ENCODE data around the gene IER3. TPM values are rescaled to one million over a fixed set of nuclear protein-coding genes. Genes with fewer than 3 reads are reported as not detected.
A peak's percentile ranks its signal among the peaks of the same experiment; 100 is the strongest.

IER3 gene
- total and polyA plus RNA-seq, 2 of the 13 experiments (the other 11 are each of a cell fraction or from before 2014, with no cell fraction given) = 51.1 to 131 TPM

GRCh38 chr6:30781743-30782424 lies 37.5 kb upstream of the IER3 start (continued):
- TF ChIP-seq AHDC1 (CRISPR knock-in tag; IDR thresholded peaks at IDR 0.05; ENCODE audit: borderline replicate concordance) (peak; percentile 94), MEIS1 (CRISPR knock-in tag; IDR thresholded peaks at IDR 0.05; ENCODE audit: borderline replicate concordance) (peak; percentile 96), MIER3 (CRISPR knock-in tag; IDR thresholded peaks at IDR 0.05; ENCODE audit: borderline replicate concordance) (peak; percentile 92), TMF1 (CRISPR knock-in tag; IDR thresholded peaks at IDR 0.05; ENCODE audit: low read depth) (no peak), BRCA1 (CRISPR knock-in tag; IDR thresholded peaks at IDR 0.05) (peak; percentile 91), NFATC3 (CRISPR knock-in tag; IDR thresholded peaks at IDR 0.05) (peak; percentile 96), MAZ (IDR thresholded peaks at IDR 0.05; ENCODE audit: borderline replicate concordance, low read depth, low read length) (no peak), MAZ (CRISPR knock-in tag; IDR thresholded peaks at IDR 0.05; ENCODE audit: low read depth) (peak; percentile 88), ELF4 (CRISPR knock-in tag; IDR thresholded peaks at IDR 0.05; ENCODE audit: borderline replicate concordance) (peak; percentile 99), ZNF101 (CRISPR knock-in tag; IDR thresholded peaks at IDR 0.05; ENCODE audit: borderline replicate concordance, low read depth) (no peak), CEBPB (IDR thresholded peaks at IDR 0.05; ENCODE audit: borderline replicate concordance, low read depth, low read length) (peak; percentile 100), ZSCAN22 (CRISPR knock-in tag; IDR thresholded peaks at IDR 0.05) (0 out of 2 replicates have a peak, but pooled peaks have one; percentile 50)
- TF ChIP-seq, protein P1, sequence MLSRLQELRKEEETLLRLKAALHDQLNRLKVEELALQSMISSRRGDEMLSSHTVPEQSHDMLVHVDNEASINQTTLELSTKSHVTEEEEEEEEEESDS (CRISPR knock-in tag; IDR thresholded peaks at IDR 0.05; ENCODE audit: borderline replicate concordance) = no peak
- TF ChIP-seq, protein P2, sequence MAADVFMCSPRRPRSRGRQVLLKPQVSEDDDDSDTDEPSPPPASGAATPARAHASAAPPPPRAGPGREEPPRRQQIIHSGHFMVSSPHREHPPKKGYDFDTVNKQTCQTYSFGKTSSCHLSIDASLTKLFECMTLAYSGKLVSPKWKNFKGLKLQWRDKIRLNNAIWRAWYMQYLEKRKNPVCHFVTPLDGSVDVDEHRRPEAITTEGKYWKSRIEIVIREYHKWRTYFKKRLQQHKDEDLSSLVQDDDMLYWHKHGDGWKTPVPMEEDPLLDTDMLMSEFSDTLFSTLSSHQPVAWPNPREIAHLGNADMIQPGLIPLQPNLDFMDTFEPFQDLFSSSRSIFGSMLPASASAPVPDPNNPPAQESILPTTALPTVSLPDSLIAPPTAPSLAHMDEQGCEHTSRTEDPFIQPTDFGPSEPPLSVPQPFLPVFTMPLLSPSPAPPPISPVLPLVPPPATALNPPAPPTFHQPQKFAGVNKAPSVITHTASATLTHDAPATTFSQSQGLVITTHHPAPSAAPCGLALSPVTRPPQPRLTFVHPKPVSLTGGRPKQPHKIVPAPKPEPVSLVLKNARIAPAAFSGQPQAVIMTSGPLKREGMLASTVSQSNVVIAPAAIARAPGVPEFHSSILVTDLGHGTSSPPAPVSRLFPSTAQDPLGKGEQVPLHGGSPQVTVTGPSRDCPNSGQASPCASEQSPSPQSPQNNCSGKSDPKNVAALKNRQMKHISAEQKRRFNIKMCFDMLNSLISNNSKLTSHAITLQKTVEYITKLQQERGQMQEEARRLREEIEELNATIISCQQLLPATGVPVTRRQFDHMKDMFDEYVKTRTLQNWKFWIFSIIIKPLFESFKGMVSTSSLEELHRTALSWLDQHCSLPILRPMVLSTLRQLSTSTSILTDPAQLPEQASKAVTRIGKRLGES (CRISPR knock-in tag; IDR thresholded peaks at IDR 0.05; ENCODE audit: borderline replicate concordance) = peak; percentile 60; the same call in 1 of the 2 replicates
- TF ChIP-seq, protein P3, sequence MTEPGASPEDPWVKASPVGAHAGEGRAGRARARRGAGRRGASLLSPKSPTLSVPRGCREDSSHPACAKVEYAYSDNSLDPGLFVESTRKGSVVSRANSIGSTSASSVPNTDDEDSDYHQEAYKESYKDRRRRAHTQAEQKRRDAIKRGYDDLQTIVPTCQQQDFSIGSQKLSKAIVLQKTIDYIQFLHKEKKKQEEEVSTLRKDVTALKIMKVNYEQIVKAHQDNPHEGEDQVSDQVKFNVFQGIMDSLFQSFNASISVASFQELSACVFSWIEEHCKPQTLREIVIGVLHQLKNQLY (CRISPR knock-in tag; IDR thresholded peaks at IDR 0.05) = peak; percentile 86
- TF ChIP-seq, protein P4, sequence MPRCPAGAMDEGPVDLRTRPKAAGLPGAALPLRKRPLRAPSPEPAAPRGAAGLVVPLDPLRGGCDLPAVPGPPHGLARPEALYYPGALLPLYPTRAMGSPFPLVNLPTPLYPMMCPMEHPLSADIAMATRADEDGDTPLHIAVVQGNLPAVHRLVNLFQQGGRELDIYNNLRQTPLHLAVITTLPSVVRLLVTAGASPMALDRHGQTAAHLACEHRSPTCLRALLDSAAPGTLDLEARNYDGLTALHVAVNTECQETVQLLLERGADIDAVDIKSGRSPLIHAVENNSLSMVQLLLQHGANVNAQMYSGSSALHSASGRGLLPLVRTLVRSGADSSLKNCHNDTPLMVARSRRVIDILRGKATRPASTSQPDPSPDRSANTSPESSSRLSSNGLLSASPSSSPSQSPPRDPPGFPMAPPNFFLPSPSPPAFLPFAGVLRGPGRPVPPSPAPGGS (CRISPR knock-in tag; IDR thresholded peaks at IDR 0.05) = peak; percentile 88
